Measurements from ENCODE around the gene LOX. TPM values are rescaled to one million over a fixed set of nuclear protein-coding genes. Genes with fewer than 3 reads are reported as not detected.

Gene LOX
- total RNA-seq, 1 donor from 2014 or later: 0.11 TPM

GRCh38 chr5:122114501-122114900 is 36.4 kb upstream of the LOX start:
- H3K4me2 ChIP-seq: no peak overlapping the region
- H3K79me2 ChIP-seq (ENCODE audit: low read depth): no peaks in the 10 kb centered on the region
- H3K27ac ChIP-seq: no peak overlapping the region
- H3F3A ChIP-seq (ENCODE audit: low read depth): no peaks in the 10 kb centered on the region
- no peaks in the 10 kb centered on the region for H3K27me3 ChIP-seq
- DNase-seq (ENCODE audit: low spot score): no peak
- no peak overlapping the region for H3K9ac ChIP-seq
- H3K9me3 ChIP-seq (ENCODE audit: low read depth): no peaks in the 10 kb centered on the region
- H4K20me1 ChIP-seq (ENCODE audit: low read depth): no peaks in the 10 kb centered on the region
- Mint-ChIP-seq H3K4me3 (no peak overlapping the region), H3K4me1 (peaks cover 11% of the 10 kb centered on the region), H3K27ac (no peak overlapping the region), H3K36me3 (no peaks in the 10 kb centered on the region), H3K9me3 (no peaks in the 10 kb centered on the region), H3K27me3 (ENCODE audit: insufficient read depth, low read depth) (peaks cover 3% of the 10 kb centered on the region)
- H3K36me3 ChIP-seq: no peaks in the 10 kb centered on the region
- TF ChIP-seq EZH2 (IDR thresholded peaks at IDR 0.05): no peak
- TF ChIP-seq CTCF (IDR thresholded peaks at IDR 0.05): no peak
- TF ChIP-seq EZH2phosphoT487 (IDR thresholded peaks at IDR 0.05): no peak
- H3K4me1 ChIP-seq: no peaks in the 10 kb centered on the region
- no peak overlapping the region for H2AFZ ChIP-seq (replicated peaks)
- H3K4me3 ChIP-seq: no peak overlapping the region

GRCh38 chr5:122112733-122113558 is 34.9 kb upstream of the LOX start:
- Histone ChIP-seq H4K20me1 (ENCODE audit: low read depth) (no peaks in the 10 kb centered on the region), H3K36me3 (no peaks in the 10 kb centered on the region), H2AFZ (replicated peaks) (no peak overlapping the region), H3K4me3 (no peak overlapping the region), H3K27ac (no peak overlapping the region), H3K9me3 (ENCODE audit: low read depth) (no peaks in the 10 kb centered on the region), H3K4me2 (no peak overlapping the region), H3K4me1 (no peaks in the 10 kb centered on the region), H3F3A (ENCODE audit: low read depth) (no peaks in the 10 kb centered on the region), H3K9ac (no peak overlapping the region), H3K79me2 (ENCODE audit: low read depth) (no peaks in the 10 kb centered on the region), H3K27me3 (no peaks in the 10 kb centered on the region)
- Mint-ChIP-seq H3K27ac (no peak overlapping the region), H3K4me1 (peaks cover 11% of the 10 kb centered on the region), H3K27me3 (ENCODE audit: insufficient read depth, low read depth) (peaks cover 3% of the 10 kb centered on the region), H3K36me3 (no peaks in the 10 kb centered on the region), H3K9me3 (no peaks in the 10 kb centered on the region), H3K4me3 (no peak overlapping the region)
- TF ChIP-seq CTCF (IDR thresholded peaks at IDR 0.05): no peak
- no peak for TF ChIP-seq EZH2phosphoT487 (IDR thresholded peaks at IDR 0.05)
- TF ChIP-seq EZH2 (IDR thresholded peaks at IDR 0.05): no peak
- no peak for DNase-seq (ENCODE audit: low spot score)

- TF ChIP-seq CTCF (IDR thresholded peaks at IDR 0.05) (no peak), EZH2phosphoT487 (IDR thresholded peaks at IDR 0.05) (no peak), EZH2 (IDR thresholded peaks at IDR 0.05) (no peak)
- Mint-ChIP-seq H3K36me3 (no peaks in the 10 kb centered on the region), H3K9me3 (no peaks in the 10 kb centered on the region), H3K4me3 (no peak overlapping the region), H3K27me3 (ENCODE audit: insufficient read depth, low read depth) (peaks cover 3% of the 10 kb centered on the region), H3K27ac (no peak overlapping the region), H3K4me1 (peaks cover 11% of the 10 kb centered on the region)
- no peaks in the 10 kb centered on the region for H3K9me3 ChIP-seq (ENCODE audit: low read depth)
- H2AFZ ChIP-seq (replicated peaks): no peak overlapping the region
- H3K9ac ChIP-seq: no peak overlapping the region
- no peaks in the 10 kb centered on the region for H3F3A ChIP-seq (ENCODE audit: low read depth)
- no peaks in the 10 kb centered on the region for H3K27me3 ChIP-seq
- no peaks in the 10 kb centered on the region for H4K20me1 ChIP-seq (ENCODE audit: low read depth)
- no peaks in the 10 kb centered on the region for H3K79me2 ChIP-seq (ENCODE audit: low read depth)
- H3K4me3 ChIP-seq: no peak overlapping the region
- no peak overlapping the region for H3K27ac ChIP-seq
- H3K4me2 ChIP-seq: no peak overlapping the region
- no peaks in the 10 kb centered on the region for H3K4me1 ChIP-seq
- no peaks in the 10 kb centered on the region for H3K36me3 ChIP-seq
- DNase-seq (ENCODE audit: low spot score): no peak
Observed at GRCh38 chr5:122112063-122112462, 34.0 kb upstream of the LOX start.
